Left ventricle myocardium superior (tissue), 1 donor: ENCODE data around the gene LRRC42. TPM values are rescaled to one million over a fixed set of nuclear protein-coding genes. Genes with fewer than 3 reads are reported as not detected.
"Not testable (repeated sequence)": the region's sequence is repeated elsewhere in the genome, so short reads cannot be mapped to it uniquely, and the experiment has no call there.

Experiments used
- ATAC-seq: fragments of 200-7000 bp; cut with Tn5 transposase; one replicate; pipeline ENCODE4 v1.9.1; 2020; ENCODE audit warnings: mild to moderate bottlenecking, moderate library complexity
- DNase-seq: peaks from one replicate; pipeline ENCODE4 v3.0.0-alpha.2; 2020
- intact Hi-C: fragments of 100-400 bp; cut with micrococcal nuclease; formaldehyde crosslinking; loops from one replicate; pipeline ENCODE4 v1.11.0; 2022
- total RNA-seq: library from RNA; stranded (reverse); fragmentation: NEBNext Ultra II Directional; extraction: Animal tissue kit (Norgen Biotek cat#: 25700); gene quantifications from one replicate; pipeline ENCODE4 v1.2.1, GENCODE V29; 2021
- donor health status: DM: no; HTN: yes; CAD: no; lungs with severe emphysema.

LRRC42 gene
- total RNA-seq, 1 donor from 2014 or later = 13.2 TPM

- DNase-seq (no peak), ATAC-seq (no peak)
- intact Hi-C loops = no loop called here
Observed at GRCh38 chr1:53998223-53998622, 52.1 kb downstream of the LRRC42 start.

GRCh38 chr1:53999920-54000319 lies 53.8 kb downstream of the LRRC42 start:
- intact Hi-C loops = no loop called here
- DNase-seq = no peak
- ATAC-seq = no peak

- intact Hi-C loops = no loop called here
- DNase-seq (no peak), ATAC-seq (no peak)
Observed at GRCh38 chr1:54001591-54001990, 55.4 kb downstream of the LRRC42 start.

DNA sequence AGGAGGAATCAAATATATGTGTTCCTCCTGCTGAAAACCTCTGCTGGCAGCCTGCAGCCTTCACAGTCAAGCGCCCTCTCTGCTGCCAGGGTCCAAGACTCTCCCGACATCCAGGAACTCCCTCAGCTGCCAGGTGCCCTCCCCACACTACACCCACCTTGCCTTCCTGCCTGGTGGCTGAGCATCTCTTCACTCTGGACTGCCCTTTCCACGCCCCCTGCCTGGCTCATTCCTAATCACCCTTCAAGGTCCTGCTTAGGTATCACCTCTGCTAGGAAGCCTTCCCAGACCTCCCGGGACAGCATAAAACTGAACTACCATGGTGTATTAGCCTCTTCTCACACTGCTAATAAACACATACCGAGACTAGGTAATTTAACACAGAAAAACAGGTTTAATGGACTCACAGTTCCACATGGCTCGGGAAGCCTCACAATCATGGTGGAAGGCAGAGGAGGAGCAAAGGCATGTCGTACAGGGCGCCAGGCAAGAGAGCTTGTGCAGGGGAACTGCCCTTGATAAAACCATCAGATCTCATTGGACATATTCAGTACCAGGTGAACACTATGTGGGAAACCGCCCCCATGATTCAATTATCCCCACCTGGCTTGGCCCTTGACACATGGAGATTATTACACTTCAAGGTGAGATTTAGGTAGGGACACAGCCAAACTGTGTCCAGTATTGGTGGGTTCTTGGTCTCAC lies 56.5 kb downstream of the LRRC42 start:
- intact Hi-C loops = no loop called here
- DNase-seq = no peak

GRCh38 chr1:54003249-54003646 lies 57.1 kb downstream of the LRRC42 start:
- ATAC-seq = no peak
- DNase-seq = no peak
- intact Hi-C loops = no loop called here

More for the DNA sequence above, 56.5 kb downstream of the LRRC42 start:
- ATAC-seq = no peak

DNA sequence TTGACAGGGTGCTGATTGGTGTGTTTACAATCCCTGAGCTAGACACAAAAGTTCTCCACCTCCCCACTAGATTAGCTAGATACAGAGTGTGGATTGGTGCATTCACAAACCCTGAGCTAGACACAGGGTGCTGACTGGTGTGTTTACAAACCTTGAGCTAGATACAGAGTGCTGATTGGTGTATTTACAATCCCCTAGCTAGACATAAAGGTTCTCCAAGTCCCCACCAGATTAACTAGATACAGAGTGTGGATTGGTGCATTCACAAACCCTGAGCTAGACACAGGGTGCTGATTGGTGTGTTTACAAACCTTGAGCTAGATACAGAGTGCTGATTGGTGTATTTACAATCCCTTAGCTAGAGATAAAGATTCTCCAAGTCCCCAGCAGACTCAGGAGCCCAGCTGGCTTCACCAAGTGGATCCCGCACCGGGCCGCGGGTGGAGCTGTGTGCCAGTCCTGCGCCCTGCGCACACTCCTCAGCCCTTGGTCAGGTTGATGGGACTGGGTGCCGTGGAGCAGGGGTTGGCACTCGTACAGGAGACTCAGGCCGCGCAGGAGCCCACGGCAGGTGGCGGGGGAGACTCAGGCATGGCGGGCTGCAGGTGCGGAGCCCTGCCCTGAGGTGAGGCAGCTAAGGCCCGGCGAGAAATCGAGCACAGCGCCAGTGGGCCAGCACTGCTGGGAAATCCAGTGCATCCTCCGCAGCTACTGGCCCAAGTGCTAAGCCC lies 57.8 kb downstream of the LRRC42 start:
- intact Hi-C loops, ATAC-seq, DNase-seq: not testable (repeated sequence)

DNA sequence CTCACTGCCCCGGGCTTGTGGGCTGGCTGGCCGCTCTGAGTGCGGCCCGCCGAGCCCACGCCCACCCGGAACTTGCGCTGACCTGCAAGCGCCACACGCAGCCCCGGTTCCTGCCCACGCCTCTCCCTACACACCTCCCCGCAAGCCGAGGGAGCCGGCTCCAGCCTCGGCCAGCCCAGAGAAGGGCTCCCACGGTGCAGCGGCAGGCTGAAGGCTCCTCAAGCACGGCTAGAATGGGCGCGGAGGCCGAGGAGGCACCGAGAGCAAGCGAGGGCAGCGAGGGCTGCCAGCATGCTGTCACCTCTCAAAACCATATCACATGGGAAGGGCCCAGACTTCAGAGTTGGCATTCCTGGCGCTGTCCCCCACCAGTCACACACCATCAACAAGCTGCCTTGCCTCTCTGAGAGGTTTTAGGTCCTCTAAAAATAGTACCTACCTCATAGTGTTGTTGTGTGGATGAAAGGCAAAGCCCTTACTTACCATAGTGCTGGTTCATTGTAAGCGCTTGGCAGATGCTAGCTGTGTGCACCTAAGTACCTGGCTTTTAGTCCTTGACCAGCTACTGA lies 58.4 kb downstream of the LRRC42 start:
- ATAC-seq (peak; percentile 84), DNase-seq (no peak)
- intact Hi-C loops = no loop called here

DNA sequence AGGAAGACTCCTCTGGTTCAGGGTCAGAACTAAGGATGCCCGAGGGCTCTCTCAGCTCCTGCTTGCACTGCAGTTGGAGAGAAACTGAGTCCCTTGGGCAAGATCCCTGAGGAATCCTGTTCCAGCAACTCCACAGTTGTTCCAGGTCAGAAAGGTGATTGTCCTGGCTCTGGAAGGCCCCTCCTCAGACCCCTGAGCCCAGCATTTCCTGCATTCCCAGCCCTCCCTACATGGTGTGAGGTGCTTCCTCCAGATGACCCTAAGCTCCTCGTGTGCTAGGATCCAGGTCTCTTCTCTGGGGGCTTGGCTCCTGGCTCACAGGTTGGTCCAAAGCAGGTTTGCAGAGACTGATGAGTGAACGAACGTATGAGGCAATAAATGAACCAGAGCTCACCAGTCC lies 60.4 kb downstream of the LRRC42 start:
- ATAC-seq (no peak), DNase-seq (no peak)
- intact Hi-C loops = no loop called here

- DNase-seq (no peak), ATAC-seq (no peak)
- intact Hi-C loops = no loop called here
Observed at GRCh38 chr1:54007613-54008012, 61.5 kb downstream of the LRRC42 start.

DNA sequence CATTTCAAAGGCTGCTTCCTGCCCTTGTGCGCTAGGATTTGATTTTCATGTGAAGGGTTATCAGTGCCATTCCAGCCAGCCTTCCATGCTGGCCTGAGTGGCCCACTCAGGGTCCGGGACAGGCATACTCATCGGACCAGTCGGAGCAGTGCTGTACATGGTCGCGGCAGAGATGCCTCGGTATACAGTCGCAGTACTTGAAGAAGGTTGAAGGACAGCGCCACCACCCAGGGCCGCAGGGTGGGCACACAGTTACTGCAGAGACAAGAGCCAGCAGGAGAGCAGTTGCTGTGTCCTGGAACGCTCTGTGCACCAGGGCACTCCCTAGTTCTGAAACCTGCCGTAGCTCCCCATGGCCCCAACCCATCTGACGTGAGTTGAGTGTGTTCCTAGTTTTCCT lies 62.7 kb downstream of the LRRC42 start:
- ATAC-seq (no peak), DNase-seq (no peak)
- intact Hi-C loops = no loop called here

- no peak for ATAC-seq
- intact Hi-C loops = no loop called here
- no peak for DNase-seq
Observed at GRCh38 chr1:54009406-54009805, 63.3 kb downstream of the LRRC42 start.

- ATAC-seq (no peak), DNase-seq (no peak)
- intact Hi-C loops = no loop called here
Observed at GRCh38 chr1:54010415-54011117, 64.4 kb downstream of the LRRC42 start.

GRCh38 chr1:54011316-54012007 lies 65.3 kb downstream of the LRRC42 start:
- intact Hi-C loops = no loop called here
- no peak for ATAC-seq

DNA sequence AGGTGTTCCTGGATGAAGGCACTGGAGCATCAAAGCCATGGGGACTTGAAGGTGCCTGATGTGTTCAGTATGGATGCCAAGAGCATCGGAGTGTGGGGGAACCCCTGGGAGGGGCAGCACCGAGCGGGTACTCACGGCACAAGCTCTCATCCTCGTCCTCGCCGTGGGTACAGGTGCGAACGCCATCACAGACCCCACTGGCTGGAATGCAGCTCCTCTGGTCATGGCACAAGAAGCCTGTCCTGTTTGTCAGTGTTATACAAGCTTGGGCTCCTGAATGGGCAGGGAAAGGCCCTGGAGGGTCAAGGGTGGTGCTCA lies 65.8 kb downstream of the LRRC42 start:
- no peak for DNase-seq
- intact Hi-C loops = no loop called here
- no peak for ATAC-seq

More at GRCh38 chr1:54011316-54012007, 65.3 kb downstream of the LRRC42 start:
- no peak for DNase-seq

- intact Hi-C loops = no loop called here
- no peak for ATAC-seq
- no peak for DNase-seq
Observed at GRCh38 chr1:54012863-54013262, 66.7 kb downstream of the LRRC42 start.

DNA sequence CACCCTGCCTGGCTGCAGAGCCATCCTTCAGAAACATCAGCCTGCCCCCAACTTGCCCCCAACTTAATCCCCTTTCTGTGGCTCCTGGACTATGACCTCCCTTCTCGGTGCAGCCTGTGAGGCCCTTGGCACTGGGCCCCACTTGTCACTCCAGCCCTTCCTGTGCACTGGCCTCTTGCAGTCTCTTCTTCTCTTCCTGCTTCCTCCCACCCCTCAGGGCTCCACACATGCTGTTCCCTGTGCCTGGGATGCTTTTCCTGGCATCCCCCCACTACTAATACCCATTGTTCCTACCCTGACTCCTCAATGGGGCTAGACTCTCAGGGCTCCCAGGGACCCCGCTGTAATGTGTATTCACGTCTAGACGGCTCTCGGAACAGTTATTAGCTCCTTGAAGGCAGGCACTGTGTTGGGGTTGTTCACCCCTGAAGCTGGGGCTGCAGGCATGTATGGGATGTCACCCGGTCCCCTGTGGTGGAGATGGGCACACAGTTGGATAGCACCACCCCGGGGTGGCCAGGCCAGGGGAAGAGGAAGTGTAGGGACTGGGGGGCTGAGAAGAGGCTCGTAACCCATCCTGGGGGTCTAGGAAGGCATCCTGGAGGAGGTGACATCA lies 67.4 kb downstream of the LRRC42 start:
- no peak for DNase-seq
- intact Hi-C loops = no loop called here
- no peak for ATAC-seq

- intact Hi-C loops = no loop called here
- DNase-seq = no peak
Observed at GRCh38 chr1:54014009-54014629, 68.0 kb downstream of the LRRC42 start.

GRCh38 chr1:54016343-54017282 lies 70.5 kb downstream of the LRRC42 start:
- no peak for DNase-seq
- ATAC-seq = no peak
- intact Hi-C loops = no loop called here

More at GRCh38 chr1:54014009-54014629, 68.0 kb downstream of the LRRC42 start:
- no peak for ATAC-seq
